SKM-1 treated with dmso at 0.1 percent for 144 hours (cell line): Measurements from ENCODE around the gene PLCXD3.
A peak's percentile ranks its signal among the peaks of the same experiment; 100 is the strongest.

Experiments used
- DNase-seq: peaks from one replicate; lab custom pipeline; 2025; ENCODE audit not compliant: unreplicated experiment; lab: John Stamatoyannopoulos, UW

Gene PLCXD3

GRCh38 chr5:41415242-41415641, 95.2 kb downstream of the PLCXD3 start:
- DNase-seq = no peak

DNA sequence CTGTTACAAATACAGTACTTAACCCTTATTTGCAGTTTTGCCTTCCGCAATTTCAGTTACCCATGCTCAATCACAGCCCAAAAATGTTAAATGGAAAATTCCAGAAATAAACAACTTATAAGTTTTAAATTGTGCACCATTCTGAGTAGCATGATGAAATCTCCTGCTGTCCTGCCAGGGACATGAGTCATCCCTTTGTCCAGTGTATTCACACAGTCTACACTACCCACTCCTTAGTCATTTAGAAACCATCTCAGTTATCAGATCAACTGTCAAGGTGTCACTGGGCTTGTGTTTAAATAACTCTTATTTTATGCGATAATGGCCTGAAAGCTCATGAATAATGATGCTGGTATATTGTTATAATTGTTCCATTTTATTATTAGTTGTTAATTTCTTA, 95.8 kb downstream of the PLCXD3 start:
- DNase-seq = no peak

GRCh38 chr5:41413074-41413473, 97.3 kb downstream of the PLCXD3 start:
- no peak for DNase-seq

DNA sequence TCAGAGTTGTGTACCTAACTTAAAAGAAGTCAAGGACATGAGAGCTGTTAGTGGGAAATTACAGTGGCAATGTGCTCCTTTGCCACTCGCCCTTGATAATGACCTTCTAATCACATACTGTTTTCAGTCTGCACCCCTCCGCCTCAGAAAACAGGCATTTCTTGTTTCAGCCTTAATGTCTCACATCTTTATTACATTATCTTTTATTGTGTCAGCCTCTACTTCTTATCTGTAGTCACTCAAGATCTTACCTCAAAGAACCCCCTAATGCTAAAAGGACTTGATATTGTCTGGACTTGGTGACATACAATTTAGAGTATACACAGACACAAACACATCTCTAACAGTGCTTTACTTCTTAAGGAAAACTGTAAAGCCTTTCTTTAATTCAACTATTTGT, 97.9 kb downstream of the PLCXD3 start:
- no peak for DNase-seq

DNA sequence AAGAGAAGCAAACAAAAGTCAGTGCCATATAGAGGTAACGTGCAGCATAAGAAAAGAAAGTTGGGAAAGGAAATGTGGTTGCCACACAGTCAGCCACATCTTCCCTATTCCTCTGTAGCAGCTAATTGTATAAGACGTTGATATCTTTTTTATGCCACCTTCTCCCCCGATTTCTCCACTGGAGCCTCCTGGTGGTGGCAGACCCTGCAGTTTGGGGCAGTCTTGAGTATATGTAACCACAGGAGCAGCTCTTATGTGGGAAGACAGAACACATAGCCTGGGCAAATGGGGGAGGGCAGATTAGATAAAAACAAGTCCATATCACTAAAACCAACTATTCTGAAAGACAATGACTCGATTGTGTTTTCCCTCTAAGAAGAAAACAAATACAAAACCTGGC, 99.7 kb downstream of the PLCXD3 start:
- peak; percentile 38 for DNase-seq

- no peak for DNase-seq
Measured at GRCh38 chr5:41410307-41410706, 100.1 kb downstream of the PLCXD3 start.

DNA sequence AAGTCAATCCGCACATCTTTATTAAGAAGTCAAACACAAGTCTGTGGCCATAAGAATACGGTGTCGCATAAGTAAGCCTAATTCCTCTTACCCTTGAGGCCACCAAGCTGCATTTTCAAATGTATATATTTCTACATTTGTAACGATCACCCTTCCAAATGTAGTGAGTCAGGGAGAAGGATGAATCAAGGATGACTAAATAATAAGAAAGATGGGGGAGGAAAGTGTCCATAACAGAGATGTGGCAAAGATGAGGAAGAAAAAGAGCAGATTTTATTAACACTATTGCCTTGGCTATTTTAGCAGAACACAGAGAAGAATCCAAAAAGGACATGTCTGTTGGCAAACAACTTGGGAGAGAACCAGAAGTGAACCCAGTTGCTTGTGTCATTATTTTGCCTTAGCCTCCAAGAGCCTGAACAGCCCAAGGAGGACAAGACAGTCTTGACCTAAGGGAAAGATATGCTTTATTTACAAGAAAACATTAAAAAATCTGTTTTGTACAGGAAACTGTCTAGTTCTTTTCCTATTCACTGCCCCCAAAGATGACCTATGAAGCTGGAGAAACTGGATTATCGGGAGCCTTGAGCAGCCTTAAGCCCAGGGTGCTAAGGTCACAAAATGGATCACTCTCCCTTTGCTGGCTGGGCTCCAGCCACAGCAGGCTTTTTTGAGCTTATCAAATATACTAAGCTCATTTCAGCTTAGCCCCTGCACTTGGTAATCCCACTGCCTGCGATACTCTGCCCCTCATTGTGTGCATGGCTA, 101.5 kb downstream of the PLCXD3 start:
- DNase-seq = no peak

- DNase-seq = no peak
Measured at GRCh38 chr5:41406936-41407335, 103.5 kb downstream of the PLCXD3 start.

- no peak for DNase-seq
Measured at GRCh38 chr5:41406424-41406823, 104.0 kb downstream of the PLCXD3 start.

GRCh38 chr5:41404757-41405156, 105.6 kb downstream of the PLCXD3 start:
- DNase-seq = no peak

DNA sequence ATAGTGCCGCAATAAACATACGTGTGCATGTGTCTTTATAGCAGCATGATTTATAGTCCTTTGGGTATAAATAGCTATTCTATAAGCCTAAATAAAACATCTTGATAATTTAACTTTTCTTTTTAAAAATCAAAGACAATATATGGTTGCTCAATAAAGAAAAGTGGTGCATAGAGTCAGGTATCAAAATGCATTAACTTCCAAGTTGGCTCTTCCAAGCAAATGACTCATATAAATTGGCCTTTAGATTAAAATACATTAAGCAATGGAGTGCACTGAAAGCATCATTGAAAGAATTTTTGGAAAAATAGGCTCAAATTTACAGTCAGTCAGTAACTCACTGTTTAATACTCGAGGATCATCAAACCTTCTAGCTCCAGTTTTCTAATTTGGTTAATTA, 106.6 kb downstream of the PLCXD3 start:
- no peak for DNase-seq

GRCh38 chr5:41402845-41403244, 107.6 kb downstream of the PLCXD3 start:
- DNase-seq = no peak

DNA sequence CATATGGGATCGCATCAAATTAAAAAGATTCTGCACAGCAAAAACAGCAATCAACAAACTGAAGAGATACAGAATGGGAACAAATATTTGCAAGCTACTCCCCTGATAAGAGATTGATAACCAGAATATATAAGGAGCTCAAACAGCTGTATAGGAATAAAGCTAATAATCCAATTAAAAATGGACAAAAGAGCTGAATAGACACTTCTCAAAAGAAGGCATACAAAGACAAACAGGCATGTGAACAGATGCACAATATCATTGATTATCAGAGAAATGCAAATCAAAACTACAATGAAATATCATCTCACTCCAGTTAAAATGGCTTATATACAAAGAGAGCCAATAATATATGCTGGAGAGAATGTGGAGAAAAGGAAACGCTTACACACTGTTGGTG, 110.6 kb downstream of the PLCXD3 start:
- no peak for DNase-seq

DNA sequence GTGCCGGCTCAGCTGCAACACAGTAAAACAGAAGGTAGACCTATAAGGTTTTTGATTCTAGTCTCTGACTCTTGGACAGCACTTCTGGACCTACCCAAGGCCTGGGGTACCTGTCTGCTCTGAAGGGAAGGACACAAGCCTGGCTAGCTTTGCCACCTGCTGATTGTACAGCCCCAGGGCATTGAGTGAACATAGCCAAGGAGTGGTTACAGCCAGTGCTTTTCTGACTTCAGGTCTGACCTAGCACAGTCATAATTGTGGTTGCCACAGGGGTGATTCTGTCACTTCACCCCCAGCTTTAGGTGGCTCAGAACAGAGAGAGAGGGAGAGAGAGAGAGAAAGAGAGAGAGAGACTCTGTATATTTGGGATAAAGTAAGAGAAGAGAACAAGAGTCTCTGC, 118.4 kb downstream of the PLCXD3 start:
- DNase-seq = no peak

GRCh38 chr5:41374631-41375030, 135.8 kb downstream of the PLCXD3 start:
- no peak for DNase-seq

DNA sequence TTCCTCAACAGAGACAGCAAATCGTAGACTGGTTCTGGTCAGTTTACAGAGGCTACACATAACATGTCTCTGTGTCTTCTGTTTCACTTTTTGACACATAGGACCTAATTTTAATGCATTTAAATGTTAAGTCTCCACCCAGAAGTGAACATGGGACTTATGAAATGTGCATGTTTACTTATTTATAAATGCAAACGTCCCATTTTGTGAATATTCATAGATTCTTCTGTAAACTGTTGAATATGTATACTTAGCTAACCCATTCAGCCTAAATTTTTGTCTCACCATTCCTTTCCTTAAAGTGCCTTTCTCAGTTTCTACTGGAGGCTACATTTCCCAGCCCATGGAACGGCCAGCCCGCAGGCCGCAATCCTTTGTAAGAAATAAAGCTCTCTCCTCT, 137.2 kb downstream of the PLCXD3 start:
- DNase-seq = no peak

GRCh38 chr5:41371738-41372137, 138.7 kb downstream of the PLCXD3 start:
- DNase-seq = no peak

DNA sequence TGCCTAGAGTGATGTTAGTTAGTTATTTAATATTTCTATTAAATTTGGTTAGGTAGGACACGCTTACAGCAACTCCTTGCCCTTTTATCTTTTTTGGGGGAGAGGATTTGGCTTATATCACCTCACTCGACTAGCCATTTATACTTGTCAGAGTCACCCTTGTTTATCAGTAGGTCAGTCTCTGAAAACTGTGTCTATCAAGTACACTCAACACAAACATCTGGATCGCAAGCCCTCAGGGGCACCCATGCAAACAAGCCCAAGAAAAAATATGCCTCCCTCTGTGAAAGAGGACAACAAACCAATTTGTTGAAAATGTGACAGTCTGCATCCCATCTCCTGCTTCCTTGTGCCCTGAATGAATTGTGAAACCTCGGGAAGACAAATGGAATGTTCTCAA, 139.9 kb downstream of the PLCXD3 start:
- no peak for DNase-seq

DNA sequence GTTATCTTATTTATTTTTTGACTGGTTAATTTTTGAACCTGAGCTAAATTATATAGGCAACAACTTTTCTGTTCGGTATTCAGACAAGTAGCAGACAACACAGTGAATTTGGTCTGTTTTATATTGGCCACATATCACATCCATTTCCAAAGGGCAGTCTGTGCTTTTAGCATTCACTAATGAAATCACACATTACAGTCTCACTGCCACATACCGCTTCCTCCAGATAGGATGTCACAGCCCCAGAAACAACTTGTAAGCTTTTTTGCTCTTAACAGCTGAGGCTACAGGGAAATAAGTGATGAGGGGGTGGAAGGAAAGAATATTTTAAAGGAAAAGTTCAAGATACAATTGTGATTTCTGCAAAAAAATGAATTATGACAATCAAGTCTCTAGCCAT, 140.6 kb downstream of the PLCXD3 start:
- DNase-seq = no peak

- DNase-seq = no peak
Measured at GRCh38 chr5:41368158-41368557, 142.2 kb downstream of the PLCXD3 start.

GRCh38 chr5:41365369-41365768, 145.0 kb downstream of the PLCXD3 start:
- no peak for DNase-seq

GRCh38 chr5:41364346-41364745, 146.1 kb downstream of the PLCXD3 start:
- no peak for DNase-seq

- DNase-seq = no peak
Measured at GRCh38 chr5:41363343-41363986, 146.9 kb downstream of the PLCXD3 start.
